ENCODE measurements around the gene KCND1. TPM values are rescaled to one million over a fixed set of nuclear protein-coding genes. Genes with fewer than 3 reads are reported as not detected.
A peak's percentile ranks its signal among the peaks of the same experiment; 100 is the strongest.

The KCND1 gene
- total and polyA plus RNA-seq, 10 of the 15 experiments (the other 5 are each of a cell fraction or from before 2014, with no cell fraction given) = 0.02 to 1.0 (median 0.39) TPM

DNA sequence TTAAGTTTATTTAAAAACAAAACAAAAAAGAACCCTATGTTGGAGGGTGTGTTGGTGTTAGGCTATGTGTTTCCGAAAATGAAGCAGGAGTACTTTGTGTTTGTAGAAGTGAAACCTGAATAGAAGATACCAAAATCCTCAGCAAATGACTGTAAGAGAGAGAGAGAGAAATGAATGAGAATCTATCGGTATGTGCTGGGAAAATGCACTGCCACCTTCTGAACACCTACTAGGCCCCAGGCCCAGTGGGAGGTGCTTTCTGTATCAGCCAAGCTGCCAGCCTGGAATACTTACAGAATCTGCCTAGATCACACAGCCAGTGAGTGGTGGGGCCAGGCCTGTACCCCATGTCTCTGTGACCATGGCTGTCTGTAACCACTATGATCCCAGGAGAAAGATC, 37.9 kb downstream of the KCND1 start (continued):
- TF ChIP-seq EED (IDR thresholded peaks at IDR 0.05; ENCODE audit: low read depth) (no peak), IKZF1 (conservative IDR thresholded peaks at IDR 0.05) (peak; percentile 47), CREM (IDR thresholded peaks at IDR 0.05; ENCODE audit: low read depth) (peak; percentile 27; the same call in 1 of the 2 replicates), NKRF (conservative IDR thresholded peaks at IDR 0.05) (no peak), EP300 (IDR thresholded peaks at IDR 0.05; ENCODE audit: borderline replicate concordance in 1 of 2, control insufficient read depth in 1 of 2, low read depth in 2 of 2, low read length in 2 of 2) (peak; percentile 25 to 59; a peak in 2 of 4 replicates), TCF12 (IDR thresholded peaks at IDR 0.05; ENCODE audit: low read depth, low read length) (no peak), BHLHE40 (IDR thresholded peaks at IDR 0.05; ENCODE audit: borderline replicate concordance in 1 of 2, low read depth in 2 of 2, low read length in 1 of 2) (0 out of 4 replicates have a peak, but pooled peaks of 1 of the 2 experiments have one; percentile 38), MXI1 (IDR thresholded peaks at IDR 0.05; ENCODE audit: low read depth, low read length) (peak; percentile 21; the same call in 1 of the 2 replicates), KLF5 (IDR thresholded peaks at IDR 0.05; ENCODE audit: partially characterized antibody) (no peak), STAT1 (conservative IDR thresholded peaks at IDR 0.05) (no peak), ZNF24 (IDR thresholded peaks at IDR 0.05) (0 out of 2 replicates have a peak, but pooled peaks have one; percentile 5), MEF2B (IDR thresholded peaks at IDR 0.05; ENCODE audit: partially characterized antibody, poor library complexity, severe bottlenecking) (peak; percentile 62), IKZF2 (IDR thresholded peaks at IDR 0.05) (peak; percentile 54 to 65; a peak in 3 of 4 replicates), EGR1 (IDR thresholded peaks at IDR 0.05; ENCODE audit: borderline replicate concordance in 1 of 2, low read depth in 2 of 2, low read length in 2 of 2) (no peak), RELB (IDR thresholded peaks at IDR 0.05; ENCODE audit: low read depth) (peak; percentile 21; the same call in 1 of the 2 replicates), FOXK2 (IDR thresholded peaks at IDR 0.05) (no peak)
- TF ChIP-seq, protein P1, sequence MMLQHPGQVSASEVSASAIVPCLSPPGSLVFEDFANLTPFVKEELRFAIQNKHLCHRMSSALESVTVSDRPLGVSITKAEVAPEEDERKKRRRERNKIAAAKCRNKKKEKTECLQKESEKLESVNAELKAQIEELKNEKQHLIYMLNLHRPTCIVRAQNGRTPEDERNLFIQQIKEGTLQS (IDR thresholded peaks at IDR 0.05; ENCODE audit: borderline replicate concordance, extremely low read depth, low read depth, low read length) = no peak
- TF ChIP-seq, protein P2, sequence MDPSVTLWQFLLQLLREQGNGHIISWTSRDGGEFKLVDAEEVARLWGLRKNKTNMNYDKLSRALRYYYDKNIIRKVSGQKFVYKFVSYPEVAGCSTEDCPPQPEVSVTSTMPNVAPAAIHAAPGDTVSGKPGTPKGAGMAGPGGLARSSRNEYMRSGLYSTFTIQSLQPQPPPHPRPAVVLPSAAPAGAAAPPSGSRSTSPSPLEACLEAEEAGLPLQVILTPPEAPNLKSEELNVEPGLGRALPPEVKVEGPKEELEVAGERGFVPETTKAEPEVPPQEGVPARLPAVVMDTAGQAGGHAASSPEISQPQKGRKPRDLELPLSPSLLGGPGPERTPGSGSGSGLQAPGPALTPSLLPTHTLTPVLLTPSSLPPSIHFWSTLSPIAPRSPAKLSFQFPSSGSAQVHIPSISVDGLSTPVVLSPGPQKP (IDR thresholded peaks at IDR 0.05; ENCODE audit: low read depth, low read length) = no peak
- TF ChIP-seq, protein P3, sequence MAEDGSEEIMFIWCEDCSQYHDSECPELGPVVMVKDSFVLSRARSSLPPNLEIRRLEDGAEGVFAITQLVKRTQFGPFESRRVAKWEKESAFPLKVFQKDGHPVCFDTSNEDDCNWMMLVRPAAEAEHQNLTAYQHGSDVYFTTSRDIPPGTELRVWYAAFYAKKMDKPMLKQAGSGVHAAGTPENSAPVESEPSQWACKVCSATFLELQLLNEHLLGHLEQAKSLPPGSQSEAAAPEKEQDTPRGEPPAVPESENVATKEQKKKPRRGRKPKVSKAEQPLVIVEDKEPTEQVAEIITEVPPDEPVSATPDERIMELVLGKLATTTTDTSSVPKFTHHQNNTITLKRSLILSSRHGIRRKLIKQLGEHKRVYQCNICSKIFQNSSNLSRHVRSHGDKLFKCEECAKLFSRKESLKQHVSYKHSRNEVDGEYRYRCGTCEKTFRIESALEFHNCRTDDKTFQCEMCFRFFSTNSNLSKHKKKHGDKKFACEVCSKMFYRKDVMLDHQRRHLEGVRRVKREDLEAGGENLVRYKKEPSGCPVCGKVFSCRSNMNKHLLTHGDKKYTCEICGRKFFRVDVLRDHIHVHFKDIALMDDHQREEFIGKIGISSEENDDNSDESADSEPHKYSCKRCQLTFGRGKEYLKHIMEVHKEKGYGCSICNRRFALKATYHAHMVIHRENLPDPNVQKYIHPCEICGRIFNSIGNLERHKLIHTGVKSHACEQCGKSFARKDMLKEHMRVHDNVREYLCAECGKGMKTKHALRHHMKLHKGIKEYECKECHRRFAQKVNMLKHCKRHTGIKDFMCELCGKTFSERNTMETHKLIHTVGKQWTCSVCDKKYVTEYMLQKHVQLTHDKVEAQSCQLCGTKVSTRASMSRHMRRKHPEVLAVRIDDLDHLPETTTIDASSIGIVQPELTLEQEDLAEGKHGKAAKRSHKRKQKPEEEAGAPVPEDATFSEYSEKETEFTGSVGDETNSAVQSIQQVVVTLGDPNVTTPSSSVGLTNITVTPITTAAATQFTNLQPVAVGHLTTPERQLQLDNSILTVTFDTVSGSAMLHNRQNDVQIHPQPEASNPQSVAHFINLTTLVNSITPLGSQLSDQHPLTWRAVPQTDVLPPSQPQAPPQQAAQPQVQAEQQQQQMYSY (CRISPR knock-in tag; IDR thresholded peaks at IDR 0.05) = no peak

Data from GM12878 (cell line).